K562 (cell line): ENCODE results near the gene ZFYVE26. TPM values are rescaled to one million over a fixed set of nuclear protein-coding genes. Genes with fewer than 3 reads are reported as not detected.

Experiments used
- GATAD2B ChIP-seq: fragments of 450-650 bp; IDR thresholded peaks from 2 replicates; pipeline ENCODE4 v1.6.1; 2017; ENCODE audit warnings: mild to moderate bottlenecking, borderline replicate concordance
- HMGN3 ChIP-seq: IDR thresholded peaks from 2 replicates; pipeline ENCODE4 v1.6.1; 2011; ENCODE audit warnings: borderline replicate concordance, low read depth, mild to moderate bottlenecking, mixed read lengths, low read length; ENCODE audit not compliant: insufficient read length; ENCODE audit errors: extremely low read depth
- NEUROD1 ChIP-seq: fragments of 150-350 bp; IDR thresholded peaks from 2 replicates; pipeline ENCODE4 v1.6.1; 2014; ENCODE audit warnings: borderline replicate concordance, low read length, low read depth; ENCODE audit not compliant: partially characterized antibody
- ZNF197 ChIP-seq: fragments of 200-800 bp; sonication (Bioruptor generic); IDR thresholded peaks from 2 replicates; pipeline ENCODE4 v1.6.1; 2016; ENCODE audit warnings: low read depth, missing genetic modification characterization, missing compliant biosample characterization
- ZSCAN29 ChIP-seq: fragments of 450-650 bp; IDR thresholded peaks from 2 replicates; pipeline ENCODE4 v1.6.1; 2017
- polyA plus RNA-seq, 8 experiments: library from polyadenylated mRNA; depleted of rRNA in 4 of 8; stranded (reverse) in 5 of 8; unstranded in 3 of 8; fragments of >200 nt; fragmentation: Nextera tagmentation in 2 of 8; fragmentation: Illumina TruSeq in 1 of 8; extraction: Ambion mirVana in 2 of 8; extraction: Trizol in 1 of 8; gene quantifications; 2 replicates each; pipeline versions ENCODE4 v1.2.1 to v1.2.3, GENCODE V29; 2011 to 2014; ENCODE audit warnings: inconsistent platforms in 1 of 8, missing spikeins in 1 of 8
- total RNA-seq, 7 experiments: library from RNA; depleted of rRNA in 6 of 7; stranded (reverse); fragments of >200 nt in 6 of 7; fragmentation: Illumina TruSeq in 2 of 7; extraction: Trizol in 2 of 7; gene quantifications; 2 replicates each; pipeline versions ENCODE4 v1.2.1 to v1.2.3, GENCODE V29; 2011 to 2021; ENCODE audit warnings: low replicate concordance in 1 of 7
- TF ChIP-seq, protein P1 (sequence below), 2 experiments: fragments of 450-650 bp in 1 of 2; sonication (generic) in 1 of 2; formaldehyde crosslinking in 1 of 2; IDR thresholded peaks; 2 replicates each; pipeline versions ENCODE4 v1.7.1 to v1.9.0; 2016 to 2022; ENCODE audit warnings: inconsistent platforms in 1 of 2, mild to moderate bottlenecking in 1 of 2, missing genetic modification reagents in 1 of 2
- TF ChIP-seq, protein P2 (sequence below): fragments of 450-650 bp; IDR thresholded peaks from 2 replicates; pipeline ENCODE4 v1.7.1; 2018; ENCODE audit warnings: mild to moderate bottlenecking, low read depth; ENCODE audit not compliant: partially characterized antibody
- TF ChIP-seq, protein P3 (sequence below): sonication (generic); formaldehyde crosslinking; IDR thresholded peaks from 2 replicates; pipeline ENCODE4 v1.8.1; 2023; ENCODE audit warnings: missing genetic modification reagents, mild to moderate bottlenecking, borderline replicate concordance

The ZFYVE26 gene
- total and polyA plus RNA-seq, 9 of the 15 experiments (the other 6 are each of a cell fraction or from before 2014, with no cell fraction given), result 0.32 to 9.1 (median 5.9) TPM

DNA sequence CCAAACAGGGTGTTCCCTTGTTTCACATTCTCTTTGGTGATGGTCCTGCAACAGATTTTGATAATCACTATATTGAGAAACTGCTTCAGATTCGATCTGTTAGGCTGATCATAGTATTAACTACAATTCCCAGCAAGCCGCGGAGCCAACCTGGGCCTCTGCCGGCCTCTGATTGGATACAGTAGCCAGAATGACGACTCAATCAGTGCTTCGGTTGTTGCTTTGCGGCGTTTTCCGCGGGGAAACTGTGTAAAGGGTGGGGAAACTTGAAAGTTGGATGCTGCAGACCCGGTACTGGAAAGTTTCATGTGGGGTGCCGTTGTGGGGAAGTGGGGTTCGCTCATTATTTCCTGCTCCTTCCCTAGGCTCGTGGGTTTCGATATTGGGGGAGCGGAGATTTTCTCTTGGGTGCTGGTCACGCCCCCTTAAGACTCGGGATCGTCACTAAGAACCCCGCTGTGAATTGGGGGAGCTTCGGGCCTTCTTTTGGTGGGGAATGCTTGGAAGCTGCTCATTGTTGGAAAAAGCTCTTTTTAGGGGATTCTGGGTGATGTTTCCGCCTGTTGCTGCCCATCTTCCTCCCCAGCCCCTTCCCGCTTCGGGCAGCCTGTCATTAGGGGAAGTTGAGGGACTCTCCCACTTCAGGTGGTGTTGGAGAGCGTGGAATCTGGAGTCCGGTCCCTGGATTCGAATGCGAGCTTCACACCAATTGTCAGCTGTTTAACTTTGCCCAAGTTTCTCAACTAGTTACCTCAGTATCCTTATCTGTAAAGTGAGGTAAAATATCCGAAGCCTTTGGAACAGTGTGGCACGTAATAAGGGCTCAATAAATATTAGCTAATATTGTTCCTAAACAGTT lies 3.4 kb upstream of the ZFYVE26 start, which contains the start of gene RAD51B (continued):
- TF ChIP-seq, protein P1, sequence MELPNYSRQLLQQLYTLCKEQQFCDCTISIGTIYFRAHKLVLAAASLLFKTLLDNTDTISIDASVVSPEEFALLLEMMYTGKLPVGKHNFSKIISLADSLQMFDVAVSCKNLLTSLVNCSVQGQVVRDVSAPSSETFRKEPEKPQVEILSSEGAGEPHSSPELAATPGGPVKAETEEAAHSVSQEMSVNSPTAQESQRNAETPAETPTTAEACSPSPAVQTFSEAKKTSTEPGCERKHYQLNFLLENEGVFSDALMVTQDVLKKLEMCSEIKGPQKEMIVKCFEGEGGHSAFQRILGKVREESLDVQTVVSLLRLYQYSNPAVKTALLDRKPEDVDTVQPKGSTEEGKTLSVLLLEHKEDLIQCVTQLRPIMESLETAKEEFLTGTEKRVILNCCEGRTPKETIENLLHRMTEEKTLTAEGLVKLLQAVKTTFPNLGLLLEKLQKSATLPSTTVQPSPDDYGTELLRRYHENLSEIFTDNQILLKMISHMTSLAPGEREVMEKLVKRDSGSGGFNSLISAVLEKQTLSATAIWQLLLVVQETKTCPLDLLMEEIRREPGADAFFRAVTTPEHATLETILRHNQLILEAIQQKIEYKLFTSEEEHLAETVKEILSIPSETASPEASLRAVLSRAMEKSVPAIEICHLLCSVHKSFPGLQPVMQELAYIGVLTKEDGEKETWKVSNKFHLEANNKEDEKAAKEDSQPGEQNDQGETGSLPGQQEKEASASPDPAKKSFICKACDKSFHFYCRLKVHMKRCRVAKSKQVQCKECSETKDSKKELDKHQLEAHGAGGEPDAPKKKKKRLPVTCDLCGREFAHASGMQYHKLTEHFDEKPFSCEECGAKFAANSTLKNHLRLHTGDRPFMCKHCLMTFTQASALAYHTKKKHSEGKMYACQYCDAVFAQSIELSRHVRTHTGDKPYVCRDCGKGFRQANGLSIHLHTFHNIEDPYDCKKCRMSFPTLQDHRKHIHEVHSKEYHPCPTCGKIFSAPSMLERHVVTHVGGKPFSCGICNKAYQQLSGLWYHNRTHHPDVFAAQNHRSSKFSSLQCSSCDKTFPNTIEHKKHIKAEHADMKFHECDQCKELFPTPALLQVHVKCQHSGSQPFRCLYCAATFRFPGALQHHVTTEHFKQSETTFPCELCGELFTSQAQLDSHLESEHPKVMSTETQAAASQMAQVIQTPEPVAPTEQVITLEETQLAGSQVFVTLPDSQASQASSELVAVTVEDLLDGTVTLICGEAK (IDR thresholded peaks at IDR 0.05), result 0 out of 2 replicates have a peak, but pooled peaks have one; percentile 35
- TF ChIP-seq, protein P1 (CRISPR knock-in tag; IDR thresholded peaks at IDR 0.05), result no peak
- TF ChIP-seq, protein P2, sequence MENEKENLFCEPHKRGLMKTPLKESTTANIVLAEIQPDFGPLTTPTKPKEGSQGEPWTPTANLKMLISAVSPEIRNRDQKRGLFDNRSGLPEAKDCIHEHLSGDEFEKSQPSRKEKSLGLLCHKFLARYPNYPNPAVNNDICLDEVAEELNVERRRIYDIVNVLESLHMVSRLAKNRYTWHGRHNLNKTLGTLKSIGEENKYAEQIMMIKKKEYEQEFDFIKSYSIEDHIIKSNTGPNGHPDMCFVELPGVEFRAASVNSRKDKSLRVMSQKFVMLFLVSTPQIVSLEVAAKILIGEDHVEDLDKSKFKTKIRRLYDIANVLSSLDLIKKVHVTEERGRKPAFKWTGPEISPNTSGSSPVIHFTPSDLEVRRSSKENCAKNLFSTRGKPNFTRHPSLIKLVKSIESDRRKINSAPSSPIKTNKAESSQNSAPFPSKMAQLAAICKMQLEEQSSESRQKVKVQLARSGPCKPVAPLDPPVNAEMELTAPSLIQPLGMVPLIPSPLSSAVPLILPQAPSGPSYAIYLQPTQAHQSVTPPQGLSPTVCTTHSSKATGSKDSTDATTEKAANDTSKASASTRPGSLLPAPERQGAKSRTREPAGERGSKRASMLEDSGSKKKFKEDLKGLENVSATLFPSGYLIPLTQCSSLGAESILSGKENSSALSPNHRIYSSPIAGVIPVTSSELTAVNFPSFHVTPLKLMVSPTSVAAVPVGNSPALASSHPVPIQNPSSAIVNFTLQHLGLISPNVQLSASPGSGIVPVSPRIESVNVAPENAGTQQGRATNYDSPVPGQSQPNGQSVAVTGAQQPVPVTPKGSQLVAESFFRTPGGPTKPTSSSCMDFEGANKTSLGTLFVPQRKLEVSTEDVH, result peak; percentile 95
- TF ChIP-seq HMGN3, result no peak
- TF ChIP-seq, protein P3, sequence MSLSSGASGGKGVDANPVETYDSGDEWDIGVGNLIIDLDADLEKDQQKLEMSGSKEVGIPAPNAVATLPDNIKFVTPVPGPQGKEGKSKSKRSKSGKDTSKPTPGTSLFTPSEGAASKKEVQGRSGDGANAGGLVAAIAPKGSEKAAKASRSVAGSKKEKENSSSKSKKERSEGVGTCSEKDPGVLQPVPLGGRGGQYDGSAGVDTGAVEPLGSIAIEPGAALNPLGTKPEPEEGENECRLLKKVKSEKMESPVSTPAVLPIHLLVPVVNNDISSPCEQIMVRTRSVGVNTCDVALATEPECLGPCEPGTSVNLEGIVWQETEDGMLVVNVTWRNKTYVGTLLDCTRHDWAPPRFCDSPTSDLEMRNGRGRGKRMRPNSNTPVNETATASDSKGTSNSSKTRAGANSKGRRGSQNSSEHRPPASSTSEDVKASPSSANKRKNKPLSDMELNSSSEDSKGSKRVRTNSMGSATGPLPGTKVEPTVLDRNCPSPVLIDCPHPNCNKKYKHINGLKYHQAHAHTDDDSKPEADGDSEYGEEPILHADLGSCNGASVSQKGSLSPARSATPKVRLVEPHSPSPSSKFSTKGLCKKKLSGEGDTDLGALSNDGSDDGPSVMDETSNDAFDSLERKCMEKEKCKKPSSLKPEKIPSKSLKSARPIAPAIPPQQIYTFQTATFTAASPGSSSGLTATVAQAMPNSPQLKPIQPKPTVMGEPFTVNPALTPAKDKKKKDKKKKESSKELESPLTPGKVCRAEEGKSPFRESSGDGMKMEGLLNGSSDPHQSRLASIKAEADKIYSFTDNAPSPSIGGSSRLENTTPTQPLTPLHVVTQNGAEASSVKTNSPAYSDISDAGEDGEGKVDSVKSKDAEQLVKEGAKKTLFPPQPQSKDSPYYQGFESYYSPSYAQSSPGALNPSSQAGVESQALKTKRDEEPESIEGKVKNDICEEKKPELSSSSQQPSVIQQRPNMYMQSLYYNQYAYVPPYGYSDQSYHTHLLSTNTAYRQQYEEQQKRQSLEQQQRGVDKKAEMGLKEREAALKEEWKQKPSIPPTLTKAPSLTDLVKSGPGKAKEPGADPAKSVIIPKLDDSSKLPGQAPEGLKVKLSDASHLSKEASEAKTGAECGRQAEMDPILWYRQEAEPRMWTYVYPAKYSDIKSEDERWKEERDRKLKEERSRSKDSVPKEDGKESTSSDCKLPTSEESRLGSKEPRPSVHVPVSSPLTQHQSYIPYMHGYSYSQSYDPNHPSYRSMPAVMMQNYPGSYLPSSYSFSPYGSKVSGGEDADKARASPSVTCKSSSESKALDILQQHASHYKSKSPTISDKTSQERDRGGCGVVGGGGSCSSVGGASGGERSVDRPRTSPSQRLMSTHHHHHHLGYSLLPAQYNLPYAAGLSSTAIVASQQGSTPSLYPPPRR (CRISPR knock-in tag), result no peak
- TF ChIP-seq ZSCAN29, result peak; percentile 38; the same call in 1 of the 2 replicates
- no peak for TF ChIP-seq ZNF197 (CRISPR knock-in tag)
- TF ChIP-seq NEUROD1, result peak; percentile 76
- TF ChIP-seq GATAD2B, result no peak
